RPMI7951 (cell line): ENCODE data around the gene PRSS38. TPM values are rescaled to one million over a fixed set of nuclear protein-coding genes. Genes with fewer than 3 reads are reported as not detected.

Source experiments
- DNase-seq: peaks from one replicate; pipeline ENCODE4 v3.0.0-alpha.2; 2012; ENCODE audit warnings: low read depth
- total RNA-seq: library from RNA; depleted of rRNA; stranded (reverse); fragments of >200 nt; shearing (Covaris generic); gene quantifications from 2 replicates; pipeline ENCODE4 v1.2.3, GENCODE V29; 2014

Gene PRSS38
- total RNA-seq, 1 experiment from 2014 or later = not detected

DNA sequence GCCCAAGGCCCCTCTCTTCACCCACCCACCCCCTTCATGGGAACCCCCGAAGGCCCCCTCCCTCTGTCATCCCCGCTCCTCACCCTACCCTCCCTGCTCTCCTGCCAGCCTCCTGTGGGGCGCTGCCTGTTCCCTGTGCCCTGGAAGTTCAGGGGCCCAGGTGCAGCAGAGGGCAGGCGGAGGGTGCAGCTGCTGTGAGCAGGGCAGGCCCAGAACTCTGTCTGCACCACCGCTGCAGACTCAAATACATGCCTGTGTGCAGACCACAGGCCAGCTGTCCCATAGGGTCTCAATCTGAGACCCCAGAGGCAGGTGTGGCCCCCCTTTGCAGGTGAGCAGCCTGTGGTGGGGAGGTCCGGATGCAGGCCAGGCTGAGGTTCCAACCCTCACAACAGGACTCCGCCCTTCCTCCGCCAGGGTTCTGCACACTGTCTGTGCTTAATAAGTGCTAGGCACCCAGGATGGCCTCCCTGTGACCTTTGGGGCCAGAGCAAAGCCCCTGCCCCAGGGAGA lies 69.7 kb downstream of the PRSS38 start:
- DNase-seq = no peak

DNA sequence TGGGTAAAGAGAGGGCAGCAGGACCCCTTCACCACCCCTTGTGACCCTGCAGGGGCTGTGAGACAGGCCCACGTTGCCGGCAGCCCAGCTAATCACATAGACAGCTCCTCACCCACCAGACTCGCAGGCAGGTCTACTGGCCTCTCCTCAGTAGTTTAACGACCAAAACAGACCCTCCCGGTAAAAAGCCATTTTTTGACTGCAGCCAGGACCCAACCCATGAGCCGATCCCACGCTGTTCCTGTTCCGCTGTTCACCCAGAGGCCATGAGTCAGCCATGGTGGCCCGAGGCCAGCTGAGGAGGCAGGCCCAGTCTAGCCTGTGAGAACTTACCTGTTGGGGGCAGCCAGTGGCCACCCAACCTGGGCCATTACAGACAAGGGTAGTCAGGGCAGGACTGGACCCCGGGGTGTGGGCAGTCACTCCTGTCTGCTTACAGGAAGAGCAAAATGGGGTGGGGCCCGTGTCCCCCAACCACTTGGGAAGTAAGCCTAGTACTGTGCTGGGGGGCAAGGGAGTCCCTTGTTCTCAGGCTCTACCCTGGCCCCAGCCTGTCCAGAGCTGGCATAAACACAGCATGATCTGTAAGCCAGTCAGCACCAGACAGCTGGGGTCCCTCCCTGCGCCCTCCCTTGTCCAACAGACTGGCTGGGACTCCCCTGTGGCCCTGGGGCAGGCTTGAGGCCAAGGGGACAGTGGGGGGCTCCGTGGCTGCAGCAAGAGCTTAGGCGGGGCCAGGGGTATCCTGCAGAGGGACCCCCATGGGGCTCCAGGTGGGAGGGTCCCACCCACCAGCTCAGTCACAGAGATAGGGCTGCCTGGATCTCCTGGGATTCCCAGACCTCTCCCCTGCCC lies 70.4 kb downstream of the PRSS38 start:
- DNase-seq = peak; percentile 65

DNA sequence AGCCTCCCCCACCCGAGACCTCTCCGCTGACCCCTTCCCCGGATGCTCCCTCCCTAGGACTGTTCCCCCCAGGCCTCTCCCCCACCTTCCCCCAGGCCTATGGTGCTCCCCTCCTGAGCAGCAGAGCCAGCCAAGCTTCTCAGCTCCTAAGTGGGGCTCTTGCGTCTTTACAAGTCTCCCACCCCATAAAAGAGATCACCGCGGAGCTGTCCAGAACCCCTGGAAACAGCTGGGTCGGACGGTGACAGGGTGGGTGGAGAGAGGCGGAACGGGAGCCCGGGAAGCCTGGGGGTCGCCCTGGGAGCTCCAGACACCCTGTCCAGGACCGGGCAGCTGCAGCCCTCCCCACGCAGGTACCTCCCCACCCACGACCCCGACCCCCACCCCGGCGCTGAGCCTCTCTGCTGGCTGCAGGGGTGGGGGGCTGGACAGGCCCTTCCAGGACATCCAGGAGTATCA lies 71.1 kb downstream of the PRSS38 start:
- no peak for DNase-seq

DNA sequence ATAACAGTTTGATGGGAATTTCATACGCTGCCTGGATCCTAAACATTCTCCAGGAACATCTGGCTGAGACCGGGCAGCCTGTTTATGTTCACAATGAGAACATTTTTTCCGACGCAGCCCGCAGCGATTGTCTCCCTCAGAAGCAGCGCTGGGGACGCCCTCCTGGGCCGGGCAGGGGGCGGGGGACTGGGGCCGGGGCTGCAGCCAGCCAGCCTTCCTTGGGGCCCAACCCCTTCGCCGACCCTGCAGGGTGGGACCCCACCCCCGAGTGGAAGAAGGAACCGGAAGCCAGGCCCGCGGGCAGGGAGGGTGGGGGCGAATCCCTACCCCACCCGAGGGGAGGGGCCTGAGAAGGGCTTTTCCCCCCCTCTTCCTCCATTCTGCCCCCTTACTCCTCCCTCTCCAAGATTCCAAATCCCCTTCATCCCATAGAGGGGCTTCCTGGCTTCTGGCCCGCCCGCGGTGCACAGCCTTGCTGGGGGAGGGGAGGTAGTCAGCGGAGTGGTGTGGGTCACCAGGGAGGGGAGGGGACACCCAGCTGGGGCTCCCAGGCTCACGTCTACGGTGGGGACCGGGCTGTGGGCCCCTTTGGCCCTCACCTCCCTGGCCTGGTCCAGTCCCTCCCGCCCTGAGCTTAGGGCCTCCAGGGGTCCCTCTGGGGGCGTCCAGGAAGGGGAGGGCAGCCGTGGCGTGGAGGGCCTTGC lies 71.7 kb downstream of the PRSS38 start:
- DNase-seq = peak; percentile 60

DNA sequence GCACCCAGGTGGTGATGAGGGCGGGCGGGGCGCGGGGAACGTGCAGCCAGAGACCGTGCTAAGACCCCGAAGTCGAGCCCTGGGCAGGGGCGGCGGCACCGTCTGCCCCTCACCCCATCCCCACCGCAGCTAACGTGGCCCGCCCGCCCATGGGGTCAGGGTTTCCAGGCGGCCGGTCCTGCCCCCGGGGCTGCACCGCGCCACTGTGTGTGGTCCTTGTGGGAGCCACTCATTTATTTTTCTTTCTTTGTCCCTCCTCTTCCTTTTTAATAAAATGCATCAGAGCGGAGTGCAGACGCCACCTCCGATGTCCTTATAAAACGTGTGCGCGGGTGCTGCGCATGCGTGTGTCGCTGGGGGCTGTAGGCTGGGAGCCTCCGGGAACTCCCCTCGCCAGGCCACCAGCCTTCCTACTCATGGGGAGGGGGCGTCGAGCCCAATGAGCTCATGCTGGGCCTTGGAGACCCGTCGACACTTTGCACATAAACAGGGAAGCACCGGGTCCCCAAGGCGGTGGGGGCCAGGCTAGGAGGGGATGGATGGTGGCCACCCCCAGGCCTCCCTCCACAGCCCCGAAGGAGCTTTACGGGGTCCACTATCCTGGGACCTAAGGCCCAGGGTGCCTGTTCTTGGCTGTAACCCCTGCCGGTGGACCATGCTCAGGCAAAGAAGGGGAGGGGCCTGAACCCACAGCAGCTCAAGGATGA lies 72.4 kb downstream of the PRSS38 start:
- DNase-seq = no peak

DNA sequence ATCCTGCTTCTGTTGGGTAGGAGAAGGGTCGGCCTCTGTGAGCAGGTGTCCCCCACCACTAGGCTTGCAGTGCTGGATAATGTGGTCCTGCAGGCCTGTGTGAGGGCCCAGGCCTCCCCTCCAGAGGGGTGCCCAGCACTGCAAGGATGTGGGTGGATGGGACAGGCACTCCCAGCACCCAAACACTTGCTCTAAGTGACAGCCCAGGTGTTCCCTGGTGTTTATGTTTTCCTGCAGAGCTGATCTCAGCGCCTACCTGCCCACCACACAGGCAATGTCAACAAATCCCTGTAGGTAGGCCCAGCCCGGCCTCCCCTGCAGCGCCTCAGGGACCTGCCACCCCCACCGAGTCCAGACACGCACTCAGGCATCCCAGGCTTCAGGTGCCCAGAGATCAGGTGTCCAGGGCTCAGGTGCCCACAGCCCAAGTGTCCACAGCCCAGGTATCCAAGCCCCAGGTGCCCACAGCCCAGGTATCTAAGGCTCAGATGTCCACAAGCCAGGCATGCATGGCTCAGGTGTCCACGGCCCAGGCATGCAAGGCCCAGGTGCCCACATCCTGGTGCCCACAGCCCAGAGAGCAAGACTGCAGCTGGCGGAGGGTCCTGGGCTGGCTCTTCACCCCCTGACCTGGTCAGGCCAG lies 73.0 kb downstream of the PRSS38 start:
- DNase-seq = no peak

DNA sequence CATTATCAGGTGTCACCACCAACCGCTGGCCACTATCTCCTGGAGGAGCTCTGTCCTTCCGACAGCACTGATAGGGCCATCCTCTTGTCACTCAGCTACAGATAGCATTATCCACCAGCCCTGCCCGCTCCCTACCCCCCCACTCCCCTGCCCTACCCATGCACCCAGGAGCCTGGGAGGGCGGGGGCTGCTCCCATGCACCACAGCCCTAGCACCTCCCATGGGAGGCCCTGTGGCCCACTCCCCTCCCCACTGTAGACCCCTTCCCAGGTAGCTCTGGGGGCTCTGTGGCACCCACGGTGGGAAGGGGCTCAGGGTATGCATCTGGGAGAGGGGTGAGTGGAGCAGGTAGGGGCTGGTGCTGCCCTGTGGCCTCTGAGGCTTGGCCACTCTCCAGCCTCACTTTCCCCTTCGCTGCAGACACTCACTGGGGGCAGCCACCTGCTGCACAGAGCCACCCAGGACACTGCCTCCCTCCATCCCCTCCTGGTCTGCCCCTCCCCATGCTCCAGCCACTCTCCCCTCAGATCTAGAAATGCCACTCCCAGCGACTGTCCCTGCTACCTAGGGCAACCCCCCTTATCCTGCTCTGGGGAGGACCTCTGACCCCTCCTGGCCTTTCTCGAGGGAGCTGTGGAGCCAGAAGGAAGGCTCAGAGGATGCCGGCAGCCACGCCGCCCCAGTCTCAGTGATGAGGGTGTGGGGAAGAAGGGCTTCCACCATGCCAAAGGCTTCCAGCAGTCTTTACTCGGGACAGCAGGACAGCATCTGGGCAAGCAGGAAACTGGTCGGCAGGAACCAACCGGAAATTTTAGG lies 73.8 kb downstream of the PRSS38 start:
- peak; percentile 43 for DNase-seq

DNA sequence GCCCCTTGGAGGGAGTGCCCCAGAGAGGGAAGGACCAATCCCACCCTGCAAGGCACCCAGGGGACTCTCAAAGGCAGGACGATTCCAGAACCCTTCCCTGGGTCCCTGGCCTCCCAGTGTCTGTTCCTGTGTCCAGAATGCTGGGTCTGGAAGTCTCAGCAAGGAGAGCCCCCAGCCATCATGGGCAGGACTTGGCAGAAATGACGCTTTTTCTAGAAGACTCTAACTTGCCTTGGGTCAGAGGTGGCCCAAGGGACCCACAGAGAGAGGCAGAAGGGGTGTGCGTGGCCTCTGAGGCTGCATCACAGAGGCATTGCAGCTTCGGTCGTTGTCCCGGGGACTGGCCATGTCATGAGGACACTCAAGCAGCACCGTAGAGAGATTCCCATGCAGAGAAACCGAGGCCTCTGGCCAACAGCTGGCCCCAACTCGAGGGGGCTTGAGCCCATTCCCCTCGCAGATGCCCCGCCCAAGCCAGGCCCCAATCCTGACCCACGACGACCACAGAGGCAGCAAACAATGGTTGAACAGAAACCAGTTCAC lies 74.5 kb downstream of the PRSS38 start:
- DNase-seq = no peak

DNA sequence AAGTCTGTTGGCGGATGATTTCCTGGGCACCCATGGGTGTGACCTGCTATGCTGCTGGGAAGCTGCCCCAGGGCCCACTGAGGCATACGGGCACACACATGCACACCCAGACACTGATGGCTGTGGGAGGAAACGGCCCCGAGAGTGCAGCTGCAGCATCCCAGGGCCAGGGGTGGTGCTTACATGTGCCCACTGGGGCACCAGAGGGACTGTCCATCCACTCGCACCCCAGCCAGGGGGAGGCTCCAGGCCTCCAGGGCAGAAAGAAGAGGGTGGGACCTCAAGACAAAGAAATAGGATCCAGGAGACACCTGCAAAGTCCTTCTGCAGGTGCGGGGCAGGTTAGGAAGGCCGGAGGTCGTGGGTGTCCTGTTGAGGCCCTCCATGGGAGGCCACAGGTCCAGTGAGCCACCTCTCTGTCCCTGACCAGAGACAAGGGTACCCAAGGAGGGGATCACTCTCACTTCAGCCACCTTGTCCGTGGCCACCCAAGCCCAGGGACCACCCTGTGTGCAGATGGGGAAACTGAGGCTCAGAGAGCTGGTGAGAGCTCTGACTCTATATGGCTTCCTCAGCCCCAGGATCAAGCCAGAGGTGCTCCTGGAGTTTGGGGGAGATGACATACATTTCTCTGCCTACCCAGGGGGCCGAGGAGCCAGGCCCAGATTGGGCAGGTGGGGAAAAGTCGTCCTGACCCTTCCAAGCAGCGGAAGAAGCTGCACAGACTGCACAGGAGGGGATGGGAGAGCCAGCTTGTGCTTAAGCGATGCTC lies 75.2 kb downstream of the PRSS38 start:
- DNase-seq = no peak

DNA sequence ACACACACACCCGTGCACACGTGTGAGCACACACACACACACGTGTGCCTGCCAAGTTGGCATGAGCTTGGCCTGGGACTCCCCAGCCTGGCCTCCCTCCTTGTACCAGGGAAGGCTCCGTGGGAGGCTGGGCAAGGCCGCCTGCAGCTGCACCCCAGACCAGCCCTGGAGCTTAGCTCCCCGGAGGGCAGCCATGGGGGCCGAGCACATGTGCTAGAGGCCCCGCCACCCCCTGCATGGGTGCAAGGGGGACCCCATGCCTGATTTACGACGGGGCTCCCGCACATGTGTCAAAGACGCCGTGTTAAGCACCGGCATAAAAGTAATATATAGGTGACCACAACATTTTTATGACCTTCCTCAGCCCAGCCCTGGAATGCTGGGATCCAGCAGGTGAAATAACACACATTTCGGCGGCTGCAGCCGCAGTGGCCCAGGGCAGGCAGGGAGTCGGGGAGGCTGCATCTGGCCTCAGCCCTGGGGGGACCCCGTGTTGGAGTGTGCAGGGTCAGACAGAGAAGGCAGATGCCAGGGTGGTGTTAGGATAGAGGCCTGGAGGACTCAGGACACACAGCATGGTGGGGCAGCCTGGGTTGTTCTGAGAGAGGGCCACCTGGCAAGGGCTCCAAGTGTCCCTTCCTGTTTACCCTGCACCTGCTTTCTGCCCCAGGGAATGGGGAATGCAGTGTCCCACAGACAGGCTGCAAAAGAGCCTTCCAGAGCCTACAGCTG lies 75.9 kb downstream of the PRSS38 start:
- no peak for DNase-seq

DNA sequence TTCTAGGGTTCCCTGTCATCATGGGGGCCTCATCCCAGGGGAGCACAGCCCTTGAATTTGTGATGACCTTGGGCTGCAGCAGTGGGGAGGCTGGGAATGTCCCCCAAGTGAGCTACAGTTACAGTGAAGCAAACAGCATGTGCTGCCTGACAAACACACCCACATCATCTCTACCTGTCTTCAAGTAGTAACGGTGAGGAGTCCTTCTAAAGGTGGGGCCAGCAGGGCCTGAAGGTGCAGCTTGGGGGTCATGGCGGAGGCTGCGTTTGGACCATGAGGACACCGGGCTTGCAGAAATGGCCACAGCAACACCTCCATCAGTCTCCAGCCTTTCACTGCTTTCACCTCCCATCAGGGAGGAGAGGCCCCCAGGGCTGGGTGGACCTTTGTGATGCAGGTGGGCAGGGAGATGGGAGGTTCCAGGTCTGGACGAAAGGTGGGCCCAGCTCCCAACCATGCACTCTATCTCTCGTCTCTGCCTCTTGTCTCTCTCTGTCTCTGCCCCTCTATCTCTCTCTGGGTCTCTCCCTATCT lies 76.5 kb downstream of the PRSS38 start:
- no peak for DNase-seq

DNA sequence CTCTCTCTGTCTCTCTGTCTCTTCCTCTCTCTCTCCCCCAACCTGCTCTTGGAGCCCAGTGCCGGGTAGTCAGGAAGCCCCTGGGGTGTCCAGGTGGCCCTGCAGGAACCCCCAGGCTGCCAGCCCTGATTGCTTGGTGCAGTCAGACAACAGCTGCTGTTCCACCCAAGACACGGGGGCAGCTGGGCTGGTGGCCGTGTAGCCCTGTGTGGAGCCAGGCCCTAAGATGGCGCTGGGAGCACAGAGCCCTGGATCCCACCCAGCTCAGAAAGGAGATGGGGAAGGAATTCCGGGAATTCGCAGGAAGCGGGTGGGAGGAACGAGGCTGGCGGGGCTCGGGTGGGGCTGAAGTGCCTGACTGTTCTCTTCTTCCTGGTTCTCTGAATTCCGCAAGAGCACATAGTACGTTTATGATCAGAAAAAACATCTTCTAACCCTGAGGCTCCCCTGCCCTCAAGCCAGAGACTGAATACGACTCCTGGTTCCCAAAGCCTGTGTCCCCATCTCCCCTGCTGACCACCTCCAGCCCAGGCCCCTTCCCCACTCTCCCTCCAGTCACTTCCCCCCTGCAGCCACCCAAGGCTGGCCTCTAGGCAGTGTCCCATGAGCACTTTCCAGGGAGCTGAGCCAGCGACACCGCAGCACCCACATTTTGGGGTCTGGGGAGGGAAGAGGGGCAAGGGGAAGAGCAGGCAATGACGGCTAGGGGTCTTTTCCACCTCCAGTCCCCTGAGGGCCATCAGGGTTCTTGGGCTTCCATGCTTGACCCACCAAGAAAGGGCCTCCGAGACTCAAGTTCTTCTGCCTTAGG lies 77.2 kb downstream of the PRSS38 start:
- no peak for DNase-seq

DNA sequence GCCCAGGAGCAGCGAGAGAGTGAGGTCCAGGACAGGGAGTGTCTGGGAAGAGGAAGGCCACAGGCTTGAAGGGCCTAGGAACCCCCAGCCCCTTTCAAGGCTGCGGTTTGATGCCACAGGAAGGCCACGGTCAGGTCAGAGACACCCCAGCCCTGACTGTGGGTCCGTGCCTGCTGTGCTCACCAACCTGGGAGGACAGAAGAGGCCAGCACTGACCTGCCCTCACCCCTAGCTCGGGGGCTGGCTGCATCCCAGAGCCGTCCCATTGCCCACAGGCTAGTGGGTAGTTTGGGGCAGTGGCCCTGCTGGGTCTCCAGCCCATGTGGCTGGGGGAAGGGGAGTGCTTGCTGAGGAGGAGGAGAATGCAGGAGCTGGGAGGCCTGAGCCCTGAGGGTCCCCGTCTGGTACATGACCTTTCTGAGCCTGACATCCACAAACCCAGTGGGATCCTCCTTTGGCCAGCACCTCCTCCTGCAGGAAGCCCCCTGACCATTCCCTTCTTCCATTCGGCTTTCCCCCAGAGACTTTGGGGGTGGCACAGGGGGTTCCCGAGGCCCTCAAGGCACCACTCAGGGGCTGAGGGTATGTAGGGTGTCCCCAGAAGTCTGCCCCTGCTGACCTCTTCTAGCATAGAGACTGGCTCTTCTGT lies 77.9 kb downstream of the PRSS38 start:
- no peak for DNase-seq

DNA sequence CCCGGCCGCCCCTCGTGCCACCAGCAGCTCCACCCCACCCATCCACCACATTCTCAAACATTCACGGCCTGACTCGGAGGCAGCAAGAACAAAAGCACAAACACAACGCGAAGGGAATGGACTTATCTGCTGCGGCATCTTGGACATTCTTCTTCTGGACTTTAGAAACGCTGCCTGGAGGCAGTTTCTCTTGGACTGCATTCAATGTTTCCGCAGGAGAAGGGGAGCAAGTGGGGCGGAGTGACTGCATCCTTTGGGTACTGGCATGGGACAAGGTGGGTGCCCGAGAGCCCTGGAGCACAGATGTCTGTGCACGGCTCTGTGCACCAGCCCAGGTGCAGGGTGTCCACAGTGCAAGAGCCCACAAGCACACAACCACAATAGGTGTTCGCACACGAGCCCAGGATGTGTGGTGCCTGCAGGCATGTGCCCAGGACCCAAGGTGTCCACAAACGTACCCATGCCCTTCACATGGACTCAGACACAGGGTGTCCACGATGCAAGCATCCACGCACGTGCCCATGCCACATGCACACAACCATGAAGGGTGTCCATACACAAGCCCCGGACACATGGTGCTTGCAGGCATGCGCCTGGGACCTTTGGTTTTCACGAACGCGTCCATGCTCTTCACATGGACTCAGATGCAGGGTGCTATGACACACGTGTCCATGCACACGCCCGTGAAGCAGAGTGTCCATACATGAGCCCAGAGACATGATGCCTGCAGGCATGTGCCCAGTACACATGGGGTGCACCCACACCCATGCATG lies 78.7 kb downstream of the PRSS38 start:
- peak; percentile 91 for DNase-seq

DNA sequence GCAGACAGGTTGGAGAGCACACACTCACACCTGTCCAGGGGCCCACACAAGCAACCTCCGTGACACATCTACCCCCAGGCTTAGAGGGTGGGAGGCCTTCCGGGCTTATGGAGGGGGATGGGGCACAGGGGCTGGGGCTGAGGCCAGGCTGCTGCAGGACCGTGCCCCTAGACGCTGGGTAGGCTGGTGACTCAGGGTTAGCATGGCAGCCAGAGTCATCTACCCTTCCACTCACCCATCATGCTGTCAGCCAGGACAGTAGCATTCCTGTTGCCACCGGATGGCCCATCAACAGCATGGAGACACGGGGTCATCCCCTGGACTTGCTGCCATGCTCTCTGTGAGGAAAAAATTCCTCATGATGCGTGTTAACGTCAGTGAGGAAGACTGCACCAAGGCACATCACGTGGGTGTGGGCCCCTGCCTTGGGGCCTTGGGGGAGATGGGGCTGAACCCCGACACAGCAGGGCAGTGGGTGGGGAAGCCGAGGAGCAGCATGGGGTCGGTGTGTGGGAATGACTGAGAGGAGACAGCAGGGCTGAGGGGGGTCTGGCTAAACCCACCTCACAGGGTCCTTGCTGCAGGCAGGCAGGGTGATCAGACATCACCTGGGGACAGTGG lies 79.5 kb downstream of the PRSS38 start:
- peak; percentile 65 for DNase-seq
